Stromal cell of bone marrow (primary cell): ENCODE results near the gene NUP210.

Source experiments
- DNase-seq: peaks from one replicate; pipeline ENCODE4 v3.0.0-alpha.2; 2012; ENCODE audit warnings: low read depth

The NUP210 gene

GRCh38 chr3:13375464-13375863, 44.7 kb downstream of the NUP210 start:
- no peak for DNase-seq

- DNase-seq: no peak
Observed at GRCh38 chr3:13373975-13374586, 46.0 kb downstream of the NUP210 start.

- no peak for DNase-seq
Observed at GRCh38 chr3:13372656-13373055, 47.5 kb downstream of the NUP210 start.

- no peak for DNase-seq
Observed at GRCh38 chr3:13372126-13372525, 48.0 kb downstream of the NUP210 start.

- DNase-seq: no peak
Observed at GRCh38 chr3:13371100-13372075, 48.7 kb downstream of the NUP210 start.

- no peak for DNase-seq
Observed at GRCh38 chr3:13370609-13371008, 49.5 kb downstream of the NUP210 start.

GRCh38 chr3:13370055-13370454, 50.1 kb downstream of the NUP210 start:
- DNase-seq: no peak

GRCh38 chr3:13368834-13369233, 51.3 kb downstream of the NUP210 start:
- DNase-seq: no peak

GRCh38 chr3:13367728-13368127, 52.4 kb downstream of the NUP210 start:
- no peak for DNase-seq

- DNase-seq: no peak
Observed at GRCh38 chr3:13365390-13366379, 54.4 kb downstream of the NUP210 start.

- DNase-seq: no peak
Observed at GRCh38 chr3:13364602-13365271, 55.4 kb downstream of the NUP210 start.

- DNase-seq: no peak
Observed at GRCh38 chr3:13362551-13362950, 57.6 kb downstream of the NUP210 start.

GRCh38 chr3:13359916-13360315, 60.2 kb downstream of the NUP210 start:
- no peak for DNase-seq

- no peak for DNase-seq
Observed at GRCh38 chr3:13358643-13359042, 61.5 kb downstream of the NUP210 start.

GRCh38 chr3:13358051-13358450, 62.1 kb downstream of the NUP210 start:
- no peak for DNase-seq

- DNase-seq: no peak
Observed at GRCh38 chr3:13357074-13357473, 63.0 kb downstream of the NUP210 start.

- DNase-seq: no peak
Observed at GRCh38 chr3:13353936-13354542, 66.1 kb downstream of the NUP210 start.

GRCh38 chr3:13353506-13353905, 66.6 kb downstream of the NUP210 start:
- DNase-seq: no peak

GRCh38 chr3:13352621-13353131, 67.4 kb downstream of the NUP210 start:
- no peak for DNase-seq

- DNase-seq: no peak
Observed at GRCh38 chr3:13349823-13350222, 70.3 kb downstream of the NUP210 start.
